Epithelial cell of umbilical artery (primary cell): ENCODE measurements around the gene CMYA5. TPM values are rescaled to one million over a fixed set of nuclear protein-coding genes. Genes with fewer than 3 reads are reported as not detected.

Experiments
- total RNA-seq: library from RNA; depleted of rRNA; stranded (reverse); fragments of >200 nt; gene quantifications from 2 replicates; pipeline ENCODE4 v1.2.3, GENCODE V29; 2014

CMYA5 gene
- total RNA-seq, result under 0.01 TPM in 1 of 2 replicates, not detected in the other

DNA sequence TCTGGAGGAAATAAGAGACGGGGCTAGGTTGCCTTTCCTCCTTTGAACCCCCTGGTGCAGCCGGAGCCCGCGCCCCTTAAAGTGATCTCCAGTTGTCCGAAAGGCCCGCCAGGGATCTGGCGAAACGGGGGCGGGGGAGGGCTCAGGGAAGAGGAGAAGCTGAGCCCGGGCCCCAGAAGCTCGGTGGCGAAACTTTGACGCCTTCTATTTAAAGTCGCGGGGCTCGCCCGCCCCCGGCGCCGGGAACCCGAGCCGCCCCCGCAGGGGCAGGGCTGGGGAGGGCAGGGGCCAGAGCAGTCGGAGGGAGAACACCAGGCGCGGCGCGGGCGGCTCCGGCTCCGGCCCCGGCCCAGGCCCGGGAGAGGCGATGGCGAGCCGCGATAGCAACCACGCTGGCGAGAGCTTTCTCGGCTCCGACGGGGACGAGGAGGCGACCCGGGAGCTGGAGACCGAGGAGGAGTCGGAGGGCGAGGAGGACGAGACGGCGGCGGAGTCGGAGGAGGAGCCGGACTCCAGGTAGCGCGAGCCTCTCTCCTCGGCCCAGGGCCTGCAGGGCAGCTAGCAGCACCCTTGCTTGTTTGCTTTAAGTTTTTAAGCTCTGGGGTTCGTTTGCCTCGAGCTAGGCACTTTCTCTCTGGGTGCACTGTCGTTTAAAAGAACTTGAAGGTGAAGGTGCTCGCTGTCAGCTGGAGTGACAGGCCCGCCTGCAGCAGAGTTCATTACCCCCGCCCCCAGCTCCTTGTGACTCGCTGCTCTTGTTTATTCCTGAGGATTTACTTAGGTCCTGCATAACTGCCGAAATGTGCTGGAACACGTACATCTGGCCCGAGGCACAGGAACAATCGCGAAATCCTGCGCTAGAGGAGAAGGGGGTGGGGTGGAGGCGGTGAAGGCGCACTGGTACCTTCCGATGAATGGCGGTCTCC lies at the start of gene CMYA5:
Gene CMYA5 (plus strand): TSS at position 296 of the 926 bp plus-strand sequence. CDS start 72 bp downstream, at position 368.

Other genes with a start within 250 kb of the CMYA5 start
- 7.0 and 15.9 TPM in 2 replicates for gene HOMER1, start 175.7 kb upstream of the CMYA5 start, total RNA-seq
- 16.6 and 28.0 TPM in 2 replicates for gene TENT2, start 77.4 kb upstream of the CMYA5 start, total RNA-seq